ENCODE results near the gene C9orf50.

DNA sequence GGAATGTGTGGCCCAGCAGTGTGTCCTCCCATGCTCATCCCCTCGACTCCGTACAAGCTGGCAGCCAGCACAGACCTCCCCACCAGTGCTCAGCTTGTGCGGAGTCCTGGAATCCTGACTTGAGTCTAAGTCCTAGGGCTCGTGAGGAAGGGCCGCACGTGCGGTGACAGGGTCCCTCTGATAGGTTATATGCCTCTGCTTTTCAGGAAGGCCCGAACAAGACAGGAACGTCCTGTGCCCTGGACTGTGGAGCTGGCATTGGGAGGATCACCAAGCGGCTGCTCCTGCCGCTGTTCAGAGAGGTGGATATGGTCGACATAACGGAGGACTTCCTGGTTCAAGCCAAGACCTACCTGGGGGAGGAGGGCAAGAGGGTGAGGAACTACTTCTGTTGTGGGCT lies 12.9 kb upstream of the C9orf50 start:
- TF ChIP-seq POLR2AphosphoS5 (IDR thresholded peaks at IDR 0.05; ENCODE audit: low read depth, low read length) (no peak), TAF1 (IDR thresholded peaks at IDR 0.05; ENCODE audit: borderline replicate concordance, low read depth, low read length) (no peak)
